Uterus (tissue), 4 donors: Measurements from ENCODE around the gene EFNA4. TPM values are rescaled to one million over a fixed set of nuclear protein-coding genes. Genes with fewer than 3 reads are reported as not detected.

ENCODE experiments used
- DNase-seq, 2 donors: peaks; one replicate each; pipeline ENCODE4 v3.0.0-alpha.2; 2019 to 2020
- H3K27ac ChIP-seq, 2 donors: fragments of 200-600 bp; sonication (generic); 1 replicate in 1 of 2; 2 replicates in 1 of 2; pipeline ENCODE4 v1.5.1; 2016 to 2018
- H3K27me3 ChIP-seq, 2 donors: fragments of 200-600 bp; sonication (generic); one replicate each; pipeline ENCODE4 v1.5.1; 2018 to 2019; ENCODE audit warnings: control low read depth in 1 of 2
- H3K36me3 ChIP-seq, 2 donors: fragments of 200-600 bp; sonication (generic); one replicate each; pipeline ENCODE4 v1.5.1; 2019; ENCODE audit warnings: control low read depth in 1 of 2
- H3K4me1 ChIP-seq, 2 donors: fragments of 200-600 bp; sonication (generic); one replicate each; pipeline ENCODE4 v1.5.1; 2018 to 2019; ENCODE audit warnings: control low read depth in 1 of 2
- H3K4me3 ChIP-seq, 2 donors: fragments of 200-600 bp; sonication (generic); 1 replicate in 1 of 2; 2 replicates in 1 of 2; pipeline ENCODE4 v1.5.1; 2018 to 2019; ENCODE audit warnings: mild to moderate bottlenecking in 1 of 2
- H3K9me3 ChIP-seq, 2 donors: fragments of 200-600 bp; sonication (generic); one replicate each; pipeline ENCODE4 v1.5.1; 2019; ENCODE audit warnings: control low read depth in 1 of 2
- POLR2A ChIP-seq, 2 donors: fragments of 450-650 bp; IDR thresholded peaks; one replicate each; pipeline ENCODE4 v1.6.1; 2016; ENCODE audit warnings: antibody characterized with exemption in 2 of 2, mild to moderate bottlenecking in 1 of 2, moderate library complexity in 1 of 2
- intact Hi-C: fragments of 100-400 bp; cut with DNase I; formaldehyde crosslinking; loops from one replicate; pipeline ENCODE4 v1.15.1; 2023; ENCODE audit warnings: low total_unique reads
- total RNA-seq, 4 donors: library from RNA; depleted of rRNA in 3 of 4; stranded (reverse); fragments of >200 nt in 3 of 4; gene quantifications; one replicate each; pipeline versions ENCODE4 v1.1.0 to v1.2.4, GENCODE V29; 2014 to 2023
- TF ChIP-seq, protein P1 (sequence below), 4 experiments: fragments of 200-600 bp in 2 of 4; fragments of 450-650 bp in 2 of 4; sonication (generic) in 2 of 4; IDR thresholded peaks; one replicate each; pipeline ENCODE4 v1.5.1; 2016 to 2019; ENCODE audit warnings: antibody characterized with exemption in 4 of 4, mild to moderate bottlenecking in 2 of 4, moderate library complexity in 1 of 4
- donor health status: DM: yes; HTN: yes; CAD: no.

The EFNA4 gene
- total RNA-seq, 4 donors from 2014 or later: 8.0 to 8.4 TPM; not detected in 2

GRCh38 chr1:155033524-155033923, 30.0 kb upstream of the EFNA4 start, which contains the start of the genes DCST1 and DCST2:
TSS of gene DCST1 (plus strand) at chr1:155033824. CDS start at chr1:155034037, 213 bp downstream.
TSS of gene DCST2 (minus strand) at chr1:155033781. CDS start at chr1:155033701, 80 bp downstream.
- intact Hi-C loops: no loop called here
- H3K4me3 ChIP-seq: no peak within 1 kb of the TSS
- H3K4me1 ChIP-seq: no peaks in the 10 kb centered on the region

GRCh38 chr1:155034318-155035208, 29.0 kb upstream of the EFNA4 start:
- DNase-seq: no peak
- Histone ChIP-seq H3K36me3 (no peaks in the 10 kb centered on the region), H3K4me3 (no peak overlapping the region), H3K27me3 (no peaks in the 10 kb centered on the region), H3K9me3 (no peaks in the 10 kb centered on the region), H3K27ac (no peak overlapping the region), H3K4me1 (no peaks in the 10 kb centered on the region)
- intact Hi-C loops: no loop called here
- no peak for TF ChIP-seq POLR2A (IDR thresholded peaks at IDR 0.05)
- TF ChIP-seq, protein P1, sequence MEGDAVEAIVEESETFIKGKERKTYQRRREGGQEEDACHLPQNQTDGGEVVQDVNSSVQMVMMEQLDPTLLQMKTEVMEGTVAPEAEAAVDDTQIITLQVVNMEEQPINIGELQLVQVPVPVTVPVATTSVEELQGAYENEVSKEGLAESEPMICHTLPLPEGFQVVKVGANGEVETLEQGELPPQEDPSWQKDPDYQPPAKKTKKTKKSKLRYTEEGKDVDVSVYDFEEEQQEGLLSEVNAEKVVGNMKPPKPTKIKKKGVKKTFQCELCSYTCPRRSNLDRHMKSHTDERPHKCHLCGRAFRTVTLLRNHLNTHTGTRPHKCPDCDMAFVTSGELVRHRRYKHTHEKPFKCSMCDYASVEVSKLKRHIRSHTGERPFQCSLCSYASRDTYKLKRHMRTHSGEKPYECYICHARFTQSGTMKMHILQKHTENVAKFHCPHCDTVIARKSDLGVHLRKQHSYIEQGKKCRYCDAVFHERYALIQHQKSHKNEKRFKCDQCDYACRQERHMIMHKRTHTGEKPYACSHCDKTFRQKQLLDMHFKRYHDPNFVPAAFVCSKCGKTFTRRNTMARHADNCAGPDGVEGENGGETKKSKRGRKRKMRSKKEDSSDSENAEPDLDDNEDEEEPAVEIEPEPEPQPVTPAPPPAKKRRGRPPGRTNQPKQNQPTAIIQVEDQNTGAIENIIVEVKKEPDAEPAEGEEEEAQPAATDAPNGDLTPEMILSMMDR (IDR thresholded peaks at IDR 0.05): no peak

More at GRCh38 chr1:155033524-155033923, 30.0 kb upstream of the EFNA4 start, which contains the start of the genes DCST1 and DCST2:
- DNase-seq: no peak
- no peaks in the 10 kb centered on the region for H3K27me3 ChIP-seq
- no peaks in the 10 kb centered on the region for H3K36me3 ChIP-seq
- TF ChIP-seq POLR2A (IDR thresholded peaks at IDR 0.05): no peak
- TF ChIP-seq, protein P1 (IDR thresholded peaks at IDR 0.05): no peak
- H3K27ac ChIP-seq: no peak within 1 kb of the TSS
- H3K9me3 ChIP-seq: no peaks in the 10 kb centered on the region

GRCh38 chr1:155035936-155036335, 27.6 kb upstream of the EFNA4 start:
- TF ChIP-seq, protein P1 (IDR thresholded peaks at IDR 0.05): no peak
- no peak for TF ChIP-seq POLR2A (IDR thresholded peaks at IDR 0.05)
- no peak for DNase-seq
- intact Hi-C loops: no loop called here

DNA sequence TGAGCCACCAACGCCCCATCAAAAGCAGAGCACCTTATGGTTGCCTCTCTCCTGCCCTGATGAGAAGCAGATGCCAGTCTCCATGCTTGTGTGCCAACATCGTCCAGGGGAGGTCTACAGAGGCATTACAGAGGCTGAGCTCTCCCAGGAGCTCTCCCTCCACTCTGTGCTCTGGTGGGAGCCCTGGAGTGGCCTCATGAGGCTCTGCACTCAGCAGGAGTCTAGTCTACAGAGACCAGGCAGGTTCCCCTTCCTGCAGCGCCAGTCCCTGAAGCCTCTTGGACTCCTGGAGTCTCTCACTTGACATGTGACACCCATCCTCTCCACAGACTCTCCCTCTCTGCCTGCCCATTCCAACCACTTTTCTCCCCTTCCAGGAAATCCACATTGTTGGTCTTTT, 26.5 kb upstream of the EFNA4 start:
- Histone ChIP-seq H3K9me3 (no peaks in the 10 kb centered on the region), H3K36me3 (no peaks in the 10 kb centered on the region), H3K4me1 (no peaks in the 10 kb centered on the region), H3K27me3 (no peaks in the 10 kb centered on the region), H3K4me3 (no peak overlapping the region), H3K27ac (no peak overlapping the region)
- no peak for DNase-seq
- TF ChIP-seq POLR2A (IDR thresholded peaks at IDR 0.05): no peak
- TF ChIP-seq, protein P1 (IDR thresholded peaks at IDR 0.05): no peak
- intact Hi-C loops: no loop called here

More at GRCh38 chr1:155035936-155036335, 27.6 kb upstream of the EFNA4 start:
- Histone ChIP-seq H3K36me3 (no peaks in the 10 kb centered on the region), H3K9me3 (no peaks in the 10 kb centered on the region), H3K4me1 (no peaks in the 10 kb centered on the region), H3K27me3 (no peaks in the 10 kb centered on the region), H3K4me3 (no peak overlapping the region), H3K27ac (no peak overlapping the region)

DNA sequence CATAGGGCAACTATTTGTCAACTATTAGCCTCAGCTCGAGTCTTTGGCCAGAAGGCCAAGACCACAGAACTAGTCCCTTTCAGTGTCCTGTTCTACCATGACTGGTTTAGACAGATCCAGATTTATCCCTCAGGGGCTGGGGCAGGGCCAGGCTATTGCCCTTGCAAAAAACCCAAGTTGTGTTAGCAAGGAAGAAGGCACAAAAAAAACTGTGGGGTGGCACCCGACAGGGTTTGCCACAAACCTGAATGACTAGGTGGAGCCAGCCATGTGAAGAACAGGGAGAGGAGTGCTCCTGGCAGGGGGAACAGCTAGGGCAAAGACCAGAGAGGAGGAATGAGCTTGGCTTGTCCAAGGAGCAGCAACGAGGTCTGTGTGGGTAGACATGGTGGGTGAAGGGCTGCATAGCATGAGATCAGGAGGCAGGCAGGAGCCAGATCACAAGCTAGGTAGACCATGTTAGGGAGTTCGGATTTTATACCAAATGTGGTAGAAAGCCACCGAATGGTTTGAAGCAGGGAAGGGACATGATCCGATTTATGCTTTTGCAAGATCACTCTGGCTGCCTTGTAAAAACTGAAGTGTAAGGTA, 25.6 kb upstream of the EFNA4 start:
- no peaks in the 10 kb centered on the region for H3K9me3 ChIP-seq
- H3K36me3 ChIP-seq: no peaks in the 10 kb centered on the region
- H3K27ac ChIP-seq: no peak overlapping the region
- TF ChIP-seq POLR2A (IDR thresholded peaks at IDR 0.05): no peak
- TF ChIP-seq, protein P1 (IDR thresholded peaks at IDR 0.05): no peak
- no peak for DNase-seq
- intact Hi-C loops: no loop called here
- no peaks in the 10 kb centered on the region for H3K4me1 ChIP-seq
- H3K4me3 ChIP-seq: no peak overlapping the region
- no peaks in the 10 kb centered on the region for H3K27me3 ChIP-seq
